GM21723 (cell line): ENCODE data around the gene ATAD1.
"Not testable (repeated sequence)": the region's sequence is repeated elsewhere in the genome, so short reads cannot be mapped to it uniquely, and the experiment has no call there.

Experiments
- ATAC-seq: cut with Tn5 transposase; IDR thresholded peaks from one replicate; pipeline ENCODE4 v1.9.1; 2021; ENCODE audit warnings: mild to moderate bottlenecking, moderate library complexity; ENCODE audit not compliant: unreplicated experiment

The ATAD1 gene

GRCh38 chr10:87846711-87847110 is 28.7 kb upstream of the ATAD1 start:
- ATAC-seq, result not testable (repeated sequence)

- no peak for ATAC-seq
Observed at GRCh38 chr10:87846023-87846422, 28.0 kb upstream of the ATAD1 start.

DNA sequence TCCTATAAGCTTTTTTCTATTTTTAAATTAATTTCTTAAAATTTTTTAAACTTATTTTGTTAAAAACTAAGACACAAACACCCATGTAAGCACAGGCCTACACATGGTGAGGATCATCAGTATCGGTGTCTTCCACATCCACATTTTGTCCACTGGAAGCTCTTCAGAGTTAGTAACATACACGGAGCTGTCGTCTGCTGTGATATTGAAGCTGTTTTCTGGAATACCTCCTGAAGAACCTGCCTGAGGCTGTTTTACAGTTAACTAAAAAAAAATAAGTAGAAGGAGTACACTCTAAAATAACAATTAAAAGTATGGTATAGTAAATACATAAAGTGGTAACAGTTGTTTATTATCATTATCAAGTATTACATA is 27.6 kb upstream of the ATAD1 start:
- ATAC-seq, result no peak

GRCh38 chr10:87844837-87845623 is 27.0 kb upstream of the ATAD1 start:
- no peak for ATAC-seq

GRCh38 chr10:87843714-87844113 is 25.7 kb upstream of the ATAD1 start:
- no peak for ATAC-seq

GRCh38 chr10:87842776-87843497 is 24.9 kb upstream of the ATAD1 start:
- ATAC-seq, result no peak

- no peak for ATAC-seq
Observed at GRCh38 chr10:87842220-87842641, 24.2 kb upstream of the ATAD1 start.

- ATAC-seq, result no peak
Observed at GRCh38 chr10:87841186-87841585, 23.2 kb upstream of the ATAD1 start.

DNA sequence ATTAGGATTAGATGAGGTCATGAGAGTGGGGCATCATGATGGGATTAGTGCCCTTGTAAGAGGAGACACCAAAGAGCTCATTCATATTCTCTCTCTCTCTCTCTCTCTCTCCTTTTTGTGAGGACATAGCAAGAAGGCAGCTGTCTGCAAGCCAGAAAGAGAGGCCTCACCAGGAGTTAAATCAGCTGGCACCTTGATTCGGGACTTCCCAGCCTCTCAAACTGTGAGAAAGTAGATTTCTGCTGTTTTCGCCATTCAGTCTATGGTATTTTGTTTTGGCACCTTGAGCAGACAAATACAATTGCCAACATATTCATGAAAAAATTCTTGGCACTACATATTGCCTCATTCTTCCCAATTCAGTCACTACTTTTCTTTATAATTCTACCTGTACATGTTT is 20.6 kb upstream of the ATAD1 start:
- no peak for ATAC-seq

DNA sequence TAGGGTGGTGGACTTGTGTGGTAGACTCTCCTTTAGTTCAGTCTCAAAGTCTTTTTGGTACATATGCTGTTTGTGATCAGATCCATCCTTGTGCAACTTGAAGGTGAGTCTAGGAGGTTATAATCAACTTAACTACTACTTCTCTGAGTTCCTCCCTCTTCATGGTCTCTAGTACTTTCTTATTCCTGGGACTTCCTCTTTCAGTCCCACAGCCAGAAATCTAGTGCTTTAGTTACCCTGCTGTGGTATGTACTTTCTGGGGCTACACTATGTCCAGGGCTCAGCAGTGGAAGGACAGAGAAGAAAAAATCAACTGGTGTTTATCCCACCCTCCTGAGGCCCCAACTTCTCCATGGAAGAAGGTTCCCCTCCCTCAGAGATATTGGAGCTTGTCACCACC is 19.4 kb upstream of the ATAD1 start:
- peak; percentile 63 for ATAC-seq

GRCh38 chr10:87836098-87836497 is 18.1 kb upstream of the ATAD1 start:
- no peak for ATAC-seq

DNA sequence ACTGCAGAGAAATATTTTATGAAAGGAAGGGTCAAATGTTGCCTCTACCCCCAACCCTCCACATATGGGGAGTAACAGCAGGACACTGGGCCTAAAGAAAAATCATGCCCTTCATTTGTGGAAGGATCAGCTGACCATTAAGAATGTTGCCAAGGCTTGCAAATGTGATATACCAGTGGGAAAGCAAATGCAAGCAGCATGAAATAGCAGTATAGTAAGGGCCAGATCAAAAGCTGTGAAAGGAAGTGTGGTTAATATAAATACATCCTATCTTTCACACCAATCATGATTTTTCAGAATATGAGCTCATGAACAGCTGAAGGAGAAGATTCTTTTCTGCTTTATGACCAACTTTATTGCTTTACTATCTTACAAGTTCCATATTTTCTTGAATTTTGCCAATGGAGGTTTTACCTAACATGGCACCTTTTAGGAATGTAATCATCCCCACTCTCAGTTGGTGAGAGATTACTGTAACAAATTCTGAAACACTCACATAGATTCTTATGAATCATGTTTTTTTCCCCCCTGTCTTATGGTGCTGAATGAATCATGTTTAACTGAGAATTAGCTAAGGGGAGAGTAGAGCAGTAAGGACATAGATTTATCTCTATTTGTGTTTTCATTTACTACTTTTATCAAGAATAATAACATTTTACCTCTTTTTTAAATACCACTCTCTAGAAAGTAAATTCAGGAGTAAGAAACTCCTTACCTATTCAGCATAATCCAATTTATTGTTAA is 12.1 kb upstream of the ATAD1 start:
- no peak for ATAC-seq

- ATAC-seq, result not testable (repeated sequence)
Observed at GRCh38 chr10:87829051-87829450, 11.0 kb upstream of the ATAD1 start.

DNA sequence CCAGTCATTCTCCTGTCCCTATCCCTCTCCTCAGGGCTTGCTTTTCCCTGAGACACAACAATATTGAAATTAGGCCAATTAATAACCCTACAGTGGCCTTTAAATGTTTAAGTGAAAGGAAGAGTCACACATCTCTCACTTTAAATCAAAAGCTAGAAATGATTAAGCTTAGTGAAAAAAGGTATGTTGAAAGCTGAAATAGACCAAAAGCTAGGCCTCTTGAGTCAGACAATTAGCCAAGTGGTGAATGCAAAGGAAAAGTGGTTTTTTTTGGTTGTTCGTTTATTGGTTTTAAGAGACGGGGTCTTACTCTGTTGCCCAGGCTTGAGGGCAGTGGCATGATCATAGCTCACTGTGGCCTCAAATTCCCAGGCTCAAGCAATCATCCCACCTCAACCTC is 9.7 kb upstream of the ATAD1 start:
- no peak for ATAC-seq

DNA sequence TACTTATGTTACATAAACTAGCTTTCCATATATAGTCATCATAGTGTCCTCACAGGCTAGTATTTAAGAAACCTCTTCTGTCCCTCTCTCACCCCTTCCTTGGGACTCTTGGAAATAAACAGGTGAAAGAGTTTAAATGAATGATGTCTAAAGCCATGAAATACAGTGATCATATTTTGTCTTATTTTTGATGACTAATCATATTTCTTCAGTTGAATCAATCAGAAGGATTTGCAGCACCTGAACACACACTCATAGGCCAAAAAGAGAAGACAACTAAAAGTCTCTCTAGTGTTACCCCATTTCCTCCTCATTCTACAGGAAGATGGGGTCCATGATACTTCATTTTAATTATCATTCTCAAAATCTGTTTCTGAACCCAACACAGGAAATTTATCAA is 8.6 kb upstream of the ATAD1 start:
- ATAC-seq, result no peak

GRCh38 chr10:87819289-87819585 is 1.2 kb upstream of the ATAD1 start:
- no peak for ATAC-seq

DNA sequence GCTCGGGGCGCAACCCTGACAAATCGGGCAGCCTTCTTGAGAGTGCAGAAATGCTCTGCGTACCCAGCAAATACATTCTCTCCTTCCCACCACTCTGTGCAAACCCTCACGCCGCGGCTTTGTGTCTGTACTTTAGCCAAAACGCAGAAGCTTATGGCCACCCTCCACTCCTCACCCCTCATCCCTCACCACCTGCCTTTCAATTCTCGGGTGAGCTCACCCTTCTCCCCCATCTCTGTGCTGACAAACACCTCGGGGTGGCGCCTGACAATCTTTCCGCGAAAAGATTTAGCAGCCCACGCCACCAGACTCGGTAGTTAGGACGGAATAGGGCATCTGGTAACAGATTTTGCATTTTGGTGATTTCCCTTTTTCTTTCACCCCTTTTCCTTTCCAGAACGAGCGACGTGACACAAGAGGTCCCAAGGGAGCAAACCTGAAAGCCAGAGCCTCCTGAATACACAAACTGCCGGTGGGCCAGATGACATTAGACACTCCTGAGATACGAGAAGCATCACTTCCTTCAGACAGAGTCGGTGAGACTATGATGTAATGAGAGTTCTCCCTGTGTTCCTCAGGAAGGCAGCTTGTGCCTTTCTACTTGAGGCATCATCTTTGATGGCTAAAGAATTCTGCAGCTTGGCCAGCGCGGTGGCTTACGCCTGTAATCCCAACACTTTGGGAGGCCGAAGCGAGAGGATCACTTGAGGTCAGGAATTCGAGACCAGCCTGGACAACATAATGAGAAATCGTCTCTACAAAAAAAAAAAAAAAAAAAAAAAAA is 671 bp upstream of the ATAD1 start:
- ATAC-seq, result peak; percentile 56

GRCh38 chr10:87816898-87817608 is 973 bp downstream of the ATAD1 start:
- peak; percentile 3 for ATAC-seq

DNA sequence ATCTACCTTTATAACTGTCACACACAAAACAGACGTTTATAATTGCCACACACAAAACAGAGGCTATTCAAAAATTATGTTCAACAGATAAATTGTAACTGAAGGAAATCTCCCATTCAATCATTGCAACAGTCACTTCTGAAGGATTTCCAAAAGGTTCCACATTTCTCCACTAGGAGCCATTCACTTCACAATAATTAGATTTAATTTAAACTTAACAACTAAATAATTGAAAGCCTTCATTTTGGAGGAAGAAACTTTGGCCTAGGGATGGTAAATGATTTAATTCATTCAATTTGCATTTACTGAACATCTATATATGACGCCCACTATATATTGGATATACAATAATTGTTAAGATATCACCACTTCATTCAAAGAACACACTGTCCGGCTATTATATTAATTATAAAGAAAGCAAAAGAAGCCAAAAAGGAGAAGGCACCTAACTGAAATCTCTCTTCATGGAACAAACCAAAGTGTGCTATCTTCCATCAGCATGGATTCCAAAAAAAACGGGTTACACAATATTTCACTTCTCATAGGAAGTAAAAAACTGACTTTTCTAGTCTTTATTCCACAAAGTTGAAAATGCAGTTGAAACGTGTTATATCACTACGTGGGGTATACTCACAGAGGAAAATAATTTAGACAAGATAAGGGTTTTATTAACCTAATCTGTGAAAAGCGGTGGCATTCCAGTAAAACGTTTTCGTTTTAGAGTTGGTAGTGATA is 1.7 kb downstream of the ATAD1 start:
- ATAC-seq, result no peak
